Vagina (tissue), 2 donors: ENCODE measurements around the gene HECW1. TPM values are rescaled to one million over a fixed set of nuclear protein-coding genes. Genes with fewer than 3 reads are reported as not detected.

Source experiments
- DNase-seq, 2 donors: peaks; one replicate each; pipeline ENCODE4 v3.0.0-alpha.2; 2017; ENCODE audit errors: extremely low spot score in 2 of 2
- H3K27ac ChIP-seq: fragments of 200-600 bp; sonication (generic); one replicate; pipeline ENCODE4 v1.5.1; 2019
- H3K27me3 ChIP-seq: fragments of 200-600 bp; sonication (generic); one replicate; pipeline ENCODE4 v1.5.1; 2019
- H3K36me3 ChIP-seq, 2 donors: fragments of 200-600 bp; sonication (generic); one replicate each; pipeline ENCODE4 v1.5.1; 2017 to 2019
- H3K4me1 ChIP-seq: fragments of 200-600 bp; sonication (generic); one replicate; pipeline ENCODE4 v1.5.1; 2019
- H3K4me3 ChIP-seq, 2 donors: fragments of 200-600 bp; sonication (generic); 1 replicate in 1 of 2; 2 replicates in 1 of 2; pipeline ENCODE4 v1.5.1; 2016 to 2019
- H3K9me3 ChIP-seq: fragments of 200-600 bp; sonication (generic); one replicate; pipeline ENCODE4 v1.5.1; 2019
- POLR2A ChIP-seq, 2 donors: fragments of 450-650 bp; IDR thresholded peaks; one replicate each; pipeline ENCODE4 v1.6.1; 2017; ENCODE audit warnings: antibody characterized with exemption in 2 of 2, mild to moderate bottlenecking in 2 of 2, moderate library complexity in 2 of 2
- POLR2AphosphoS5 ChIP-seq, 2 donors: sonication (generic); formaldehyde crosslinking; IDR thresholded peaks; one replicate each; pipeline ENCODE4 v1.9.0; 2017; ENCODE audit warnings: antibody characterized with exemption in 2 of 2, mild to moderate bottlenecking in 2 of 2, low read depth in 1 of 2; ENCODE audit not compliant: insufficient read depth in 1 of 2
- intact Hi-C: fragments of 100-400 bp; cut with DNase I; formaldehyde crosslinking; loops from one replicate; pipeline ENCODE4 v1.15.1; 2023
- total RNA-seq: library from RNA; depleted of rRNA; stranded (reverse); fragments of >200 nt; gene quantifications from one replicate; pipeline ENCODE4 v1.2.3, GENCODE V29; 2016
- TF ChIP-seq, protein P1 (sequence below), 3 experiments: fragments of 450-650 bp in 2 of 3; fragments of 200-600 bp in 1 of 3; sonication (generic) in 1 of 3; IDR thresholded peaks; one replicate each; pipeline ENCODE4 v1.5.1; 2017 to 2019; ENCODE audit warnings: antibody characterized with exemption in 3 of 3, mild to moderate bottlenecking in 2 of 3, moderate library complexity in 2 of 3

HECW1 gene
- total RNA-seq, 1 donor from 2014 or later, result 2.5 TPM

GRCh38 chr7:43179393-43179792, 66.9 kb downstream of the HECW1 start:
- DNase-seq, result no peak
- Histone ChIP-seq H3K27ac (no peak overlapping the region), H3K36me3 (no peaks in the 10 kb centered on the region), H3K27me3 (no peaks in the 10 kb centered on the region), H3K4me3 (no peak overlapping the region), H3K4me1 (no peaks in the 10 kb centered on the region), H3K9me3 (no peaks in the 10 kb centered on the region)
- TF ChIP-seq POLR2AphosphoS5 (IDR thresholded peaks at IDR 0.05; ENCODE audit: insufficient read depth in 1 of 2, low read depth in 1 of 2) (no peak), POLR2A (IDR thresholded peaks at IDR 0.05) (no peak)
- TF ChIP-seq, protein P1, sequence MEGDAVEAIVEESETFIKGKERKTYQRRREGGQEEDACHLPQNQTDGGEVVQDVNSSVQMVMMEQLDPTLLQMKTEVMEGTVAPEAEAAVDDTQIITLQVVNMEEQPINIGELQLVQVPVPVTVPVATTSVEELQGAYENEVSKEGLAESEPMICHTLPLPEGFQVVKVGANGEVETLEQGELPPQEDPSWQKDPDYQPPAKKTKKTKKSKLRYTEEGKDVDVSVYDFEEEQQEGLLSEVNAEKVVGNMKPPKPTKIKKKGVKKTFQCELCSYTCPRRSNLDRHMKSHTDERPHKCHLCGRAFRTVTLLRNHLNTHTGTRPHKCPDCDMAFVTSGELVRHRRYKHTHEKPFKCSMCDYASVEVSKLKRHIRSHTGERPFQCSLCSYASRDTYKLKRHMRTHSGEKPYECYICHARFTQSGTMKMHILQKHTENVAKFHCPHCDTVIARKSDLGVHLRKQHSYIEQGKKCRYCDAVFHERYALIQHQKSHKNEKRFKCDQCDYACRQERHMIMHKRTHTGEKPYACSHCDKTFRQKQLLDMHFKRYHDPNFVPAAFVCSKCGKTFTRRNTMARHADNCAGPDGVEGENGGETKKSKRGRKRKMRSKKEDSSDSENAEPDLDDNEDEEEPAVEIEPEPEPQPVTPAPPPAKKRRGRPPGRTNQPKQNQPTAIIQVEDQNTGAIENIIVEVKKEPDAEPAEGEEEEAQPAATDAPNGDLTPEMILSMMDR (IDR thresholded peaks at IDR 0.05), result no peak
- intact Hi-C loops, result no loop called here

DNA sequence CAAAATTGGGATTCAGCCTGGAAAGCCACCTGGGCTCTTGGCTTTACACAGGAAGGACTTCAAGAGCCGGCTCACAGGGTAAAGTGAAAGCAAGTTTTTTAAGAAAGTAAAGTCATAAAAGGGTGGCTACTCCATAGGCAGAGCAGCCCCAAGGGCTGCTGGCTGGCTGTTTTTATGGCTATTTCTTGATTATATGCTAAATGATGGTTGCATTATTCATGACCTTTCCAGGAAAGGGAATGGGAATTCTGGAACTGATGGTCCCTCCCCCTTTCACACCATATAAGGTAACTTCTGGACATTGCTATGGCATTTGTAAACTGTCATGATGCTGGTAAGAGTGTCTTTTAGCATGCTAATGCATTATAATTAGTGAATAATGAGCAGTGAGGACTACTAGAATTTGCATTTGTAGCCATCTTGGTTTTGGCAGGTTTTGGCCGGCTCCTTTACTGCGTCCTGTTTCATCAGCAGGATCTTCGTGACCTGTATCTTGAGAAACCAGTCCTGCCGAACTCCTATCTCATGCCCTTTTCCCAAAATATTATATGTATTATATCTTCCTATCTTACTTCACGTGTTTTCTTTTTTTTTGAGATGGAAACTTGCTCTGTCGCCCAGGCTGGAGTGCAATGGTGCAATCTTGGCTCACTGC, 80.5 kb downstream of the HECW1 start:
- DNase-seq, result no peak
- Histone ChIP-seq H3K4me3 (no peak overlapping the region), H3K36me3 (no peaks in the 10 kb centered on the region), H3K9me3 (no peaks in the 10 kb centered on the region), H3K27ac (no peak overlapping the region), H3K4me1 (no peaks in the 10 kb centered on the region), H3K27me3 (no peaks in the 10 kb centered on the region)
- TF ChIP-seq, protein P1 (IDR thresholded peaks at IDR 0.05), result no peak
- no peak for TF ChIP-seq POLR2A (IDR thresholded peaks at IDR 0.05)
- no peak for TF ChIP-seq POLR2AphosphoS5 (IDR thresholded peaks at IDR 0.05; ENCODE audit: insufficient read depth in 1 of 2, low read depth in 1 of 2)
- intact Hi-C loops, result no loop called here

DNA sequence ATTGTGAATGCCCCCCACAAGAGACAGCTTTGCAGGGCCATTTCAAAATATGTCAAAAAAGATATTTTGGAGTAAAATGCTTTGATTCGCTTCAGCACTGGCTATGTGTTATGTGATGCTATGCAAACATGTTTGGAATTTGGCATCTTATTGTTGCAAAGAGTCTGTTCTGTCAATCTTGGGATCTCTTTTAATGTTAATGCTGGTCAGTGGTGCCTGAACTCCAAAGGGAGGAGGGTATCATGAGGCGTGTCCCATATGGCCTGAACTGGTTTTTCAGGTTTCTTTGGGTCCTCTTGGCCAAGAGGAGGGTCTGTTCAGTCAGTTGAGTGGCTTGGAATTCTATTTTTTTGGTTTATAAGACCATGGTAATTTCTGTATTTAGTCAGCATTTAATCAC, 81.4 kb downstream of the HECW1 start:
- Histone ChIP-seq H3K4me3 (no peak overlapping the region), H3K27ac (no peak overlapping the region), H3K4me1 (no peaks in the 10 kb centered on the region), H3K9me3 (no peaks in the 10 kb centered on the region), H3K36me3 (no peaks in the 10 kb centered on the region), H3K27me3 (no peaks in the 10 kb centered on the region)
- DNase-seq, result no peak
- intact Hi-C loops, result no loop called here
- TF ChIP-seq, protein P1 (IDR thresholded peaks at IDR 0.05), result no peak
- no peak for TF ChIP-seq POLR2A (IDR thresholded peaks at IDR 0.05)
- no peak for TF ChIP-seq POLR2AphosphoS5 (IDR thresholded peaks at IDR 0.05; ENCODE audit: insufficient read depth in 1 of 2, low read depth in 1 of 2)

DNA sequence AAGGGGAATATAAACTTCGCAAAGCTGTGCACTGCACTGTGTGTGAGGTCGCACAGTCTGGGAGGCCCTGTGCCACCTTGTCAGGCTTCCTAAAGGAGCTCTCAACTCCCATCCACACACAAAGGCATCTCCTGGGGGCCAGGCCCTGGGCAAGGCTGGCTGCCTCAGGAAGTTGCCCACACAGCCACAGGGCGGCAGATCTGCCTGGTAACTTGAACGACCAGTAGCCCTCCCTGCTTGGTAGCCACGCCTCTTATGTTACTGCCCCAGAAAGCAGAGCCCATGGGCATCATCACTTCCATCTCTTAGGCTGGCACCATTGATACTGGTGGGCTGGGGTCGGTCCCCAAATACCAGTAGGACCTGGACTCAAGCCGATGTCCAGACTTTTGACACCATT, 82.8 kb downstream of the HECW1 start:
- no peaks in the 10 kb centered on the region for H3K36me3 ChIP-seq
- H3K9me3 ChIP-seq, result no peaks in the 10 kb centered on the region
- H3K27me3 ChIP-seq, result no peaks in the 10 kb centered on the region
- DNase-seq, result no peak
- no peaks in the 10 kb centered on the region for H3K4me1 ChIP-seq
- no peak overlapping the region for H3K27ac ChIP-seq
- TF ChIP-seq POLR2A (IDR thresholded peaks at IDR 0.05) (no peak), POLR2AphosphoS5 (IDR thresholded peaks at IDR 0.05; ENCODE audit: insufficient read depth in 1 of 2, low read depth in 1 of 2) (no peak)
- TF ChIP-seq, protein P1 (IDR thresholded peaks at IDR 0.05), result no peak
- intact Hi-C loops, result no loop called here
- H3K4me3 ChIP-seq, result no peak overlapping the region

DNA sequence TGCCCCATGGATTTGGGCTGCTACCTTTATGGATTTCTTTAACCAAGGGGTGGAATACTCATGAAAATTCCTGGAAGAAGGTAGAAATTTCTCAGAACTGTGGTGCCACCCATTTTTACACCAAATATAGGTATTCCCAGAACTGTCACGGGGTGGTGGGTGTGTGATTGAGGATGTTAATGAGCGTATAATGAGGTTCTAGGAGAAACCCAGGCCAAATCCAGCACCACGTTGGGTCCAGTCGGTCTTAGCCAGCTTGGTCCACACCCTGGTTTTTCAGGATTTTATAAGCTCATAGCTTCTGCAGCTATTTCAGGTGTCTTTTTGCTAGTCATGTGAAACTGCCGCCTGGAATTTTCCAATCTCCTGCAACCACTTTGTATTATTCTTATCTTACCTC, 83.3 kb downstream of the HECW1 start:
- Histone ChIP-seq H3K36me3 (no peaks in the 10 kb centered on the region), H3K4me3 (no peak overlapping the region), H3K27me3 (no peaks in the 10 kb centered on the region), H3K4me1 (no peaks in the 10 kb centered on the region), H3K27ac (no peak overlapping the region), H3K9me3 (no peaks in the 10 kb centered on the region)
- DNase-seq, result no peak
- TF ChIP-seq POLR2AphosphoS5 (IDR thresholded peaks at IDR 0.05; ENCODE audit: insufficient read depth in 1 of 2, low read depth in 1 of 2), result no peak
- no peak for TF ChIP-seq POLR2A (IDR thresholded peaks at IDR 0.05)
- TF ChIP-seq, protein P1 (IDR thresholded peaks at IDR 0.05), result no peak
- intact Hi-C loops, result no loop called here
